Ishikawa (cell line): ENCODE measurements around the gene PTGFRN.

Source experiments
- CEBPB ChIP-seq: IDR thresholded peaks from 2 replicates; pipeline ENCODE4 v1.6.1; 2012
- CREB1 ChIP-seq: IDR thresholded peaks from 2 replicates; pipeline ENCODE4 v1.6.1; 2012; ENCODE audit warnings: low read depth
- EGR1 ChIP-seq: IDR thresholded peaks from 2 replicates; pipeline ENCODE4 v1.6.1; 2012
- EP300 ChIP-seq: IDR thresholded peaks from 2 replicates; pipeline ENCODE4 v1.6.1; 2012; ENCODE audit warnings: borderline replicate concordance
- FOXM1 ChIP-seq: IDR thresholded peaks from 2 replicates; pipeline ENCODE4 v1.6.1; 2012; ENCODE audit warnings: low read depth, borderline replicate concordance
- MAX ChIP-seq: IDR thresholded peaks from 2 replicates; pipeline ENCODE4 v1.6.1; 2012
- NFIC ChIP-seq: IDR thresholded peaks from 2 replicates; pipeline ENCODE4 v1.6.1; 2012
- RAD21 ChIP-seq: IDR thresholded peaks from 2 replicates; pipeline ENCODE4 v1.6.1; 2012; ENCODE audit warnings: low read depth
- REST ChIP-seq: IDR thresholded peaks from 2 replicates; pipeline ENCODE4 v1.6.1; 2012; ENCODE audit warnings: low read depth, mild to moderate bottlenecking
- TCF12 ChIP-seq: IDR thresholded peaks from 2 replicates; pipeline ENCODE4 v1.6.1; 2012; ENCODE audit warnings: low read depth
- USF1 ChIP-seq: IDR thresholded peaks from 2 replicates; pipeline ENCODE4 v1.6.1; 2012
- YY1 ChIP-seq: IDR thresholded peaks from 2 replicates; pipeline ENCODE4 v1.6.1; 2012; ENCODE audit warnings: low read depth

- TF ChIP-seq MAX (no peak), YY1 (no peak), EP300 (no peak), TCF12 (no peak), REST (no peak), CREB1 (no peak), USF1 (no peak), RAD21 (no peak), NFIC (no peak), FOXM1 (no peak), EGR1 (no peak), CEBPB (no peak)
These were observed 17.5 kb downstream of the PTGFRN start for GRCh38 chr1:116927049-116927798.
